Kidney tubule cell (primary cell): ENCODE data around the gene SH3RF3.
"Not testable (repeated sequence)": the region's sequence is repeated elsewhere in the genome, so short reads cannot be mapped to it uniquely, and the experiment has no call there.

Experiments
- DNase-seq: peaks from one replicate; pipeline ENCODE4 v3.0.0-alpha.2; 2018; ENCODE audit warnings: low spot score

SH3RF3 gene

DNA sequence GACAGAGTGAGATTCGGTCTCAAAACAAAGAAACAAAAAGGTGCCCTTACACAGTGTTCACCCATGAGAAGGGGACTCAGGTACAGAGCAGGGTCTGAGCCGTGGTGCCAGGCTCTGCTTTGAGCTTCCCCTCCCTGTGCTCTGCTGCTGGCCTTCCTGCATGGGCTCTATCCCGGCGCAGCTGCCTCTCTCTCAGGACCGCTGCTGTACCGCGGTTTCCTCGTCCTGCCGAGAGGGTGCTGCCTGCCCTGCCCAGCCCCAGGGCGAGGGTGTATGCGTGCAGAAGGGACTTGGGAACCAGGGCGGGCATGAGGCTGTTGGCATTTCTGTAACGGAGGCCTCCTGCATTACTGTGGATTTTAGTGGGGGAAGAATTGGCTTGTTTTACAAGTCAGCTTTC lies 30.1 kb downstream of the SH3RF3 start:
- DNase-seq = no peak

DNA sequence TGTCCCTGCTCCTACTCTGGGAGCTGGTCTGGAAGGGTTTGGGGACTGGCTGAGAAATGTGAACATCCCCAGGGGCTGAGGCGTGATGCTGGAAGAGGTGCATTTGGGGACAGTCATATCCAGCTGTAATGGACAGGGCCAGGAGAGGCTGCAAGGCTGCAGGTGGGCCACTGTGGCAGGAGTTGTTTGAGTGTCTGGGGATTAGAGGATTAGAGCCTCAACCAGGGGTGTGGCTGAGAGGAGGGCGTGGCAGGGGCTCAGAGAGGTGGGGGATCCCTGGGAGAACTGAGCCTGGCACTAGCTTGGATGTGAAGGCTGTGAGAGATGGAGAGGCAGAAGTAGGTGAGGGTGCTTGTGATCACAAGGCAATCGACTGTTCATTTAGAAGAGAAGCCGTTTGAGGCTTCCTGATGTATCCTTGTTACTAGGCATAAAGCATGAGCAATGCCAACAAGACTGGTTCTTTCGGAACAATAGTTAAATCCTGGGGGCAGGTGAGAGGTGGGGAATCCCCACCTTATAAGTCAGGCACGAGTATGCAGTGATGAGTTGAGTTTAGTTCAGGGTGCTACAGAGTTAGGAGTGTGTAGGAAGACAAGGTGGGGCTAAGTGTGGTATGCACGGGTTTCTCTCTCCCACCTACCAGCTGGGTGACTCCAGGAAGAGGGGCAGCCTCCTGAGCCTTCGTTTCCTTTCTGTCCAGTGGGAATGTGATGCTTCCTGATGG lies 31.9 kb downstream of the SH3RF3 start:
- DNase-seq = no peak

DNA sequence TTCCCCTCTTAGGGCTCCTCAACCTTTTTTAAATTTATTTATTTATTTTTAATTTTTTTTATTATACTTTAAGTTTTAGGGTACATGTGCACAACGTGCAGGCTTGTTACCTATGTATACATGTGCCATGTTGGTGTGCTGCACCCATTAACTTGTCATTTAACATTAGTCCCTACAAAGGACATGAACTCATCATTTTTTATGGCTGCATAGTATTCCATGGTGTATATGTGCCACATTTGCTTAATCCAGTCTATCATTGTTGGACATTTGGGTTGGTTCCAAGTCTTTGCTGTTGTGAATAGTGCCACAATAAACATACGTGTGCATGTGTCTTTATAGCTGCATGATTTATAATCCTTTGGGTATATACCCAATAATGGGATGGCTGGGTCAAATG lies 33.4 kb downstream of the SH3RF3 start:
- DNase-seq = not testable (repeated sequence)

DNA sequence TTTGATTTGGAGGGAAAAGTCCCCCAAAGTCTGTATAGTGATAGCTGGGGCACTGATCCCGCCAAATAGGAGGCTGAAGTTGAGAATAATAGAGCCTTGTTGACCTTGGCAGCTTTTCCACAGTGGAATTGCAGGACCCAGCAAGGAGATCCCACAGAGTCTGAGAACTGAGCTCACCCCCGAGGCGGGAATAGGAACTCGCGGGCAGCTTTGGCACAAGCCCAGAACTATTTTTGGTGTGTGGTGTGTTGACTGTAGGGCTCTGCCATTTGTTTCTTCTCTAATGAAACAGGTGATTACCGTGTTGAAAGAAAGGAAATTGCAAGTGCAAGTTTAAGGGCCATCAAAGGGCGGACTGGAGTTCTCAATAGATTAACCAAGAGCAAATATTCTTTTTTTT lies 34.0 kb downstream of the SH3RF3 start:
- no peak for DNase-seq

DNA sequence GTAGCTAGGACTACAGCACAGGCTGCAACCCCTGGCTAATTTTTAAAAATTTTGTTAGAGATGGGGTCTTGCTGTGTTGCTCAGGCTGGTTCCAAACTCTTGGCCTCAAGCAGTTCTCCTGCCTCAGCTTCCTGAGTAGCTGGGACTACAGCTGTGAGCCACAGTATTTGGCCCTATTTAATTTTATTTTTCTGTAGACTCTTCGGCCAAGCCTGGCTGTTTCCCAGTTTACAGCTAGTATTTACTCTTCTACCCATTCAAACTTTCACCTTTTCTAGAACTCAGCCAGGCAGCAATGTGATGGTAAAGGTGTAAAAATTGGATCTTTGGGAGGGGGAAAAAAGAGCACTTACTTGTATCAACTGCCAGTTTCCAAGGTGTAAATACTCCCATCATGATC lies 35.3 kb downstream of the SH3RF3 start:
- DNase-seq = no peak

DNA sequence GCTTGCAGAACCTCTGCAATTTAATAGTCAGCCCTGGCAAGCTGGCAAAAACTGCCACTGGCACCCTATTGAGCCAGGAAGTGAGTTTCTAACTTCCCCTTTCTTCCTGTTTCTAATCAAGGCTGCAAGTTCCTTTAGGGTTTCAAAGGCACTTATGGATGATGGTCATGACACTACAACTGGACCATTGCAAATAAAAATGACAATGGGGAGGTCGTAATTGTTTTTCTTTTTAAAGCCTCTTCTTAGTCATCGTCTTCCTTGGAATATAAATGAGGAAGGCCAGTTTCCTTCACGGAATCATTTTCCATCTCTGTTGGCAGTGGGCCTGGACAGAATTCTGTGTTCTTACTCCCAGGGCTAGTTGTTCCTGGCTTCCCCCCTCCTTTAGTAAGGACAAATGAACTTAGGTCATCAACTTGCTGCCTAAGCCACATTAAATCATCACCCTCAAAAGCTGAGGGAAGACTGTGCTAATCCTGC lies 35.8 kb downstream of the SH3RF3 start:
- DNase-seq = peak; percentile 56

DNA sequence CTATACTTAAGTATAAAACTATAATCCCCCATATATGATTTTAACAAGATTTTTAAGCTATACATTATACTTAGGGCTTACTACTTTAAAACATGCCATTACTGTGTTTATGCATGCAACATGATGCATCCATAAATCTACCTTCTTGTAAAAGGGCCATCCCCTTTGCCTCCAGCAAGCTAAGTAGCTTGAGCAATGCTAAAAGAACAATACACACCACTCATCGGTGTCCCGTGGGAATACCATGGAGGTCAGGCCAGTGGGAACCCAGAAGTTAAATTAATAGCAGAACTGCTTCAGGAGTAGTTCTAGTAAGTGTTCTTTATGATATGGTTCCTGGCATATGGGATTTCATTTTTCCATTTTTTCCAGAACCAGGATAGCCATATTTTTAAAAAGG lies 37.8 kb downstream of the SH3RF3 start:
- no peak for DNase-seq

DNA sequence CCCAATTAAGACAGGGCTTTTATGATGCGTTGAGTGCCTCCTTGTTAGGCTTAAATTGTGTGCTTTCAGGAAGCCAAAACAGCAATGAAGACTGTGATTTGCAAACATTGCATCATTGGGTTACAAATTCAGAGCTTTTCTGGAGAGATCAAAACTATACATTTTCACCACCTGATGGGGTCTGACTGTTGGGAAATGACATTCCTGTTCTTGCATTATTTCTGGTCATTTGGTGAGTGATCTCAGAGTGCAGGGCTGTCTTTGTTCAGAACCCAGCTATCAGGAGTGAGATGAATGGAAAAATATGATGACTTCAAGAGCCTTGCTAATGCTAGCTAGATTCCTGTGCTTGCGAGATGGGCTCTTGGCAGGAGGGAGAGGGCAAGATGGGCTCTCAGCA lies 39.1 kb downstream of the SH3RF3 start:
- no peak for DNase-seq

DNA sequence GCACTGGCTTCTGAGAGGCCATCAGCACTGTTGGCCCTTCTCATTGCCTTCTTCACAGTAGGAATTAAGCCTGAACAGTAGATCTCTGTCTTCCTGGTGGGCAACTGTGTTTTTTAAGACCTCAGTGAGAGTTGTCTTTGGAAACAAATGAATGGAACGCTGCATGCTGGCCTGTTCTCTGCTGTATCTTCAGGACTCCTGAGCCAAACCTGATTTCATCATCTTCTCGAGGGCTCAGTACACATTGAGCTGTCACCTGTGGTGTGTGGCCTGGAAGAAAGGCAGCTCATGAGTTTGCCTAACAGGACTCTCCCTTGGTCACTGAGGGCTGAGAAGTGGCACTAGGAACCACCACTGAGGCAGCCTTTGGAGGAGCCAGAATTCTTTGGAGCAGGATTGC lies 39.7 kb downstream of the SH3RF3 start:
- no peak for DNase-seq

DNA sequence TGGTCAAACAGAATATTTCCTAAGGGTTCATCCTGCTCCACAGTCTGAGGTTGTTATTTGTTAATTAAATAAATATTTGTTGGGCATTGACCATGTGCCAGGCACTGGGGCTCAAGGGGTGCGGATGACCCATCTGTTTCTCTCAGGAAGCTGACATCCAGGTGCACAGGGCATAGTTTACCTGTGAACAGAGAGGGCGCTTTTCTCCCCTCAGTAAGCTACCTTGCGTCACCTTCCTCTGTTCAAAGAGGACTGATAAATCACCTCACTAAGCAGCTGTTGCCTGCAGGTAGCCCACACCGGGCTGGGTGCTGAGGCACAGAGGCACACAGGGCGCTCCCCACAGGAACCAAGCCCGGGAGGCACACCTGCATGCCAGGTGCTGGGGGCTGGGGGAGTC lies 41.6 kb downstream of the SH3RF3 start:
- no peak for DNase-seq

DNA sequence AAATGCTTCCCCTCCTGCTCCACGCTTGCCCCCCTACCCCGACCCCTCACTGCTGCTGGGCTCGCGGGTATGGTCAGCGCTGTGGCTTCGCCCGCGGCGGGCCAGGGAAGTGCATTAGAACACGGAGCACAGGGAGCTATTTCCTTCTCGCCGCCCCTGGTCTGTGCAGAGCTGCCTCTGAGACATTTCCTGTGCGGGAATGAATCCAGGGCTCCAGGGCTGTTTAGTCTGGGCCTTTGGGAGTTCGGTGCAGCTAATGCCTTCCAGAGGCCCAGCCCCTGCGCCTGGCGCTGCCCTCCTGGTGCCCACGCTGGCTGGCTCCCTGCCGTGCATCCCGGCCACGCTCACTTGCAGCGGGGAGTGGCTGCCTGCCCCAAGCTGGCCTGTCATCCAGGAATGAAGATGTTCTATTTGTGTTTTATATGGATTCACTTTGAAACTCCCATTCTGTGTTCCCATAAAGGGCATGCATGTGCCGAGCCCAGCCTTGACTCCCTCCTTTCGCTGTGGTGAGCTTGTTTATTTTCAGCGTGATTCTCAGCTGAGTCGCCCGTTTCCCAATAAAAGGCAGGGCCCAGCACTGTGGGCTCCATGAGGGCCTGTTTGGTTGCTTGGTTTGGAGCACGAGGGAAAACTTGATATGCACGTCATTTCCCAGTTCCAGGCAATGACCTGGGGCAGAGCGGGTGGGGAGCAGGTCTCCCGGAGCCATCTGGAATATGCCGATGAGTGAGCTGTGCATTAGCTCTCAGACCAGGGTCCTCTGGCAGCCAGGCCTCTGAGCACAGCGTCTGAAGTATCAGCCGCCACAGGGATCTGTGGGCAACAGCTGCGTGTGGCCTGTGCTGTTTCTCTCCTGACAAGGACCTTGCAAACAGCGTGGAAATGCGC lies 42.7 kb downstream of the SH3RF3 start:
- no peak for DNase-seq

DNA sequence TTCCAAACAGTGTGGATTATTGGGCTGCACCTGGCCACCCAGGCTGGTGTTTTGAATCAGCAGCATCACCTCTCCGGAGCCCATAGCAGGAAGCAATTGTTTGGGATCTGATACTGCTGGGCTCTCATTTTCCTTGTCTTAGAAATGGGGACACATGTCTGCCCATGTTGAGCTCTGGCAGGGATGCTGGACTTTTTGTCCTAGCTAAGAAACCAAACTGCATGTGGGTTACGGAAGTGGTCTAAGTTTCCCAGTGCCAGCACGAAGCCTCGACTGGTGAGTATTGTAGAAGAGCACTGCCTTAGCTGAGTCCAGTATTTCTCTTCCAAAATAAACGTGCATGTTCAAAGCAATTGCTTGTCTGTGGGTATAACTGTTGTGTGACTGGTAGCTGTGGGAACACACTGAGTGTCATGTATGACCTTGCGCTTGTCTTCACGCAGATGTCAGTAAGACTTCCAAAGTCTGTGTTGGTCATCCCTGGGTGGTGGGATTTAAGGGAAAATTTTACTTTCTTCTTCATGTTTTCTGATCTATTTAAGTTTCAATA lies 43.6 kb downstream of the SH3RF3 start:
- no peak for DNase-seq

DNA sequence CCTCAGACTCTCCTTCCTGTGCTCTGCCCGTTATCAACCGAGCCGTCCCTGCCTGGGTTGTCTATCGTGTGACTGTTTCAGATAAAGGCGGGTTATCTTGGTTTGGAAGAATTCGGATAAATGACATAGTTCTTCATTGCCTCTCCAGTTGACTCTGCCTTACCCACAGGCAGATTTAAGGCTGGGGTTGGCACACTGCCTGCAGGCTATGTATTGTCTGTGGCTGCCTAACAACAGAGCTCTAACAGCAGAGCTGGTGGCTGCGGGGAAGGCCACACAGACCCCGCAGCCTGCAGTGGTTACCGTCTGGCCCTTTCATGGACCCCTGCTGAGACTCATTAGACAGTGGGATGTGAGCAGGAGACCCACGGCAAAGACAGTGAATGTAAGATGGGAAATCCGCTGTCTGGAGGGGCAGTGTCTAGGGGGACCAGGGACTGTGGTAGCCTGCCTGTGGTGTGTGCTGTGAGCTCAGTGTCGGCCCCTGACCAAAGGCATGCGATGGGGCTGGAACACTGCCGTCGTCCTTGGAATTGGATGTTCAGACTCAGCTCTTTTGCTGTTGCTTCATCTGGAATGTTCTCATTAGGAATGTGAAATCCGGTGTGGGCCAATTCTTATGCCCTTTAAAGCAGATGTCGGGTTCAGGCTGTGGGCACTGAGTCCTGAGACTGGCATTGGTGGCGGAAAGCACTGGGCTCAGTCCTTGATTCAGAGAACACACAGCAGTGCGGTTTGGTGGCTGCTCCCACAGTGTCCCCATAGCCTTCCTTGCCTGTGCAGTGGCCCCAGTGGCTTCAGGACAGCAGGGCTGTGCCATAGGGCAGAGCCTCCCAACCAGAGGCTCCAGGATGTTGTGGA lies 44.5 kb downstream of the SH3RF3 start:
- DNase-seq = no peak

DNA sequence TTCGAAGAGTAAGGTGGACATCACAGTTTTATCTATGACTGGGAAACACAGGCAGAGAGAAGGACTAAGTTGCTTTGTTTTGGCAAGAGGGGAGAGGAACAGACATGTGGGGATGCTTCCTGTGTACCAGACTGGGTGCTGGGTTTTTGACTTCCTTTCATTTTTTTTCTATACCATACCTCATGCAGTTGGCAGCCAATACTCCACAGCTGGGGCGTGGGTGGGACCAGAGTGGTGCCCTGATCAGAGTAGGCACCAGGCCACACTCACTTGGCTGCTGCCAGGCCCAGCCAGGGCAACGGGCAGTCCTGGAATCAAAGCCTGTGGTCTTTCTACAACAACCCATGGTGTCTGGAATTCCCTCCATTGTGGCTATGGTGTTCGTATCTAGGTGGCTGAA lies 45.2 kb downstream of the SH3RF3 start:
- DNase-seq = no peak

DNA sequence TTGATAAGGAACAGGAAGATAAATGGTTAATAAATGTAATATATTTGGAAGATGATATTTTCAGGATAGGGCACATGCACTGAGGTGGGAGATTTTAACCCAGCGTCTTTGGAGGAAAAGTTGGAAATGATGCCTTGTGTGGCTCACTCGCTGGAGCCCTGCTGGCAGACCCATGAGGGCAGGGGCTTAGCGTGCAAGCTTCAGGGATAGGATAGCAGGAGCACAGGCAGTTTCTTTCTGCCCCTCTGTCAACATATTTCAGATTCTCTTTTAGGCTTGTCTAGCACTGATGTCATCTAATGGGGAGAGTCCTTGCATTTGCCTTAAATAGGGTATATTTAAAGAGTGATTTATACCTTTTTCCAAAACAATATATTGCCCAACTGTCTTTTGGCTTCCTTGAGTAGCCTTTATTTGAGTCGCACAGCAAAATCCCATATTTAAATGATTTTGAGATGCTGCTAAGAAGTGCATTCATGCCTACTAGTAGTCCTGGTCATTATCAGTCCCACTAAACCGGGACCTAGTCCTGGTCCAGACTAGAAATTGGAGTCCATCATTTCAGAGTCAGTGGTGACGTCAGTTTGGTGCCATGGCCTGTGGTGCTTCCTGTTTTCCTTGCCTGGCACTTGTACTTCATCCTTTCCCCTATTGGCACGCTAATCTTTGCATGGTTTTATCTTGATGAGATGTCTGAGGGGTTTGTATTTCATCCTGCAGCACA lies 45.8 kb downstream of the SH3RF3 start:
- no peak for DNase-seq

DNA sequence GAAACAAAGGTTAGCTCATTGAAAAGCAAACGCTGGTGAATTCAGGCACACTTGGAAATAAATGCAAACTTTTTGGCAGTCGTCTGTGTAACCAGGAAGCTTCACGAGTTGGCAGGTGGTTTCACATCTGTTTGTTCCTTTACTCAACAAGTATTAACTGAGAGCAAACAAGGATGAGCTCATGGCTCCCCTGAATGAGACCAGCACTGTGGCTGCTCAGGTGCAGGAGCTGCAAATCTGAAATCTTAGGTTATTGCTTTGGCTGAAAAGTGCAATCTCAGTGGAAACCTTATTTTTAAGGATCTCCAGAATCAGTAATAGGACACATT lies 46.3 kb downstream of the SH3RF3 start:
- DNase-seq = no peak

DNA sequence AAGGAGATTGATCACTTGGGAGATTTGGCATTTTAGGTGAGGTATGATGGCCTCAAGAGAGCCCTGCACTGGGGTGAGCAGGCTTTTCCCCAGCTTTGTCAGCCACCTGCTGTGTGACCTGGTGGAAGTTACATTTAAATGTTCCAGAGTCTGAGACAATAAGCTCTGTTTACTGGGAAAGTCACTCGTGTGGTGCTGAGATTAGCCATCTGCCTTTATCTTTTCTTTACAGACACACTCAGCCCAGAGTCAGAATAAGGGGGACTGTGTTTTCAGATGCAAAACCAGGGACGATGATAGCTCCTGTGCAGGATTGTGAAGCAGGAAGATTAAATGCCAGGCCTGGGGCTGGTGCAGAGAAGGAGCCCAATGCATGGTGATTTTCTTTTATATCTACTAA lies 47.9 kb downstream of the SH3RF3 start:
- DNase-seq = no peak

DNA sequence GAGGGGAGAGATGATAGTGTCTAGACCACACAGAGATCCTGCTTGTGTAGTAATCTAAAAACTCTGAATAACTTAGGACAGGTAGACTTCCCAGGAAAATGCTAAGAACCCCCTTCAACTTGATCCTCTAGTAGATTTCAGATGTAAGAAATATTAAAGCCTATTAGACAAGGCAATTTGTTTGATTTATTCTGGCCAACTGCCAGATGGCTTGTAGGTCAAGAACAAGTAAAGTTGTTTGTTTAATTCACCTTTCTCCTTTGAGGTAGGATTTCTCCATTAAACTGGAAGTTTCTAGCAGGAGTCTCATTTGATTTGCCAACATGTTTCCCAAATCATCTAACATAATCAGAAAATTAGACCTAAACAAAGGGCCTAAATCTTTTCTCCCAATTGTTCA lies 48.6 kb downstream of the SH3RF3 start:
- no peak for DNase-seq

DNA sequence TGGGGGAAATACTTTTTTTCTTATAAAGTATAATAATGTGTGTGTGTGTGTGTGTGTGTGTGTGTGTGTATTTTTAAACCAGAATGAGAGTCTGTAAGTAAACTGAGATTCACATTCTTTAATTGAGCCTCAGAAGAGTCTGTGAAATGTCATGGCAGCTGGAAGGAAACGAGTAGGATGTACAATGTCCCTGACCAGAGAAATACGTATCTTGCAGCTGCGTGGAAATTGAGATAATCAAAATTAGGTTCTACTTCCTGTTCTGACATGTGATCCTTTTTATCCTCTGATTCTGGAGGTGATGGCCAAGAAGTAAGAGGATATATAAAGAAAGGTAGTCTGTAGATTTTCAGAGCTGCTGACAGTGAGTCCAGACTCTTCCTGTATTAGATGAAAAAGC lies 50.0 kb downstream of the SH3RF3 start:
- DNase-seq = no peak

DNA sequence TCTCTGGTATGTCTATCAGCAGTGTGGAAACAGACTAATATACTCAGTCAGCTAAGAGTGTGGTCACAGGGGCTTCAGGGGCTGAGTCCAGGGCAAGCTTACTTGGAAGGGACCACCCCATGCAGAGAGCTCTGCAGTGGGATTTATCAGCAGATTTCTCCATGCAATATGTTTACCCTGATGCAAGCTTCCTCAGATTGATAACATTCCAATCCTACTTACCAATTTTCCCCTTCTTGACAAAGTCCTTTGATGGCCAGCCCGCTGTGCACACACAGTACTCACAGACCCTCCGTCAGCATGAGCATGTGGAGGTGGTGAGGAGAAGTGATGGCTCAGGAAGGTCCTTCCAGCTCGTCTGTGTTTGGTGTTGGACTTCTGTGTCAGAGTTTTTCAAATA lies 51.8 kb downstream of the SH3RF3 start:
- DNase-seq = no peak

DNA sequence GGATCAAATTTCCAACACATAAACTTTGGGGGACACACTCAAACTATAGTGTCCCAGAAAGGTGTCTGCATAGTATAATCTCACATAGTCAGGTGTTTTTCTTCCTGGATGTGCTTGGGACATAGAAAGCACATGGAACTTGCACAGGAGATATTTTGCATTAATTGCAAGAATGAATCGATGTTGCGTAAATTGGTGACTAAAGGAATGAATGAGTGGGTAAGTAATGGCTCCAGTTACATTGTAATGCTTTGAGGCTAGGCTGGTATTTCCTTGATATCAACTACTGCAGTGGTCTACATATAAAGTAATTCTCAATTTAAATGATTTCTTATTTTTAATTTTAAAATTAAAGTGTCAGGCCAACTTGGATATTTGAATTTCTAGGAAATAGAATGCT lies 53.4 kb downstream of the SH3RF3 start:
- no peak for DNase-seq

DNA sequence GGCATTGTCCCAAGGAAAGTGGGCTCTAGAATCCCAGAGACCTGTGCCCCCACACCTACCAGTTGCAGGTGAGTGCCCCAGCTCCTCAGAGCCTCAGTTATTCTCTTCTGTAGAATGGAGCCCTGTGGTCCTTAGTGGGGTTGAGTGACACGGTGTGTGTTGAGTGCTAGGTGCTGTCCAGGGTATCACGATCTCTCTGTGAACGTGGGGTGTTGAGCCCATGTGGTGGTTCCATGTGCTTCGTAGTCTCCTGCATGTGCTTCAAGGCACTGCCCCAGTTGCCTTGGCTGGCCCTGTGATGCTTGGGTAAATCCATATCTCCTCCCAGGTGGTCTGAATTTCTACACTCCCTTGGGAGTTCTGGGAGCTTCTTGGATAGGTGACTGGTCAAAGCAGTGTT lies 54.9 kb downstream of the SH3RF3 start:
- no peak for DNase-seq
